Panc1 (cell line): ENCODE measurements around the gene SPANXB1. TPM values are rescaled to one million over a fixed set of nuclear protein-coding genes. Genes with fewer than 3 reads are reported as not detected.
"Not testable (repeated sequence)": the region's sequence is repeated elsewhere in the genome, so short reads cannot be mapped to it uniquely, and the experiment has no call there.

Experiments
- ATAC-seq: fragments of 200-7000 bp; cut with Tn5 transposase; 2 replicates; pipeline ENCODE4 v1.9.1; 2020; ENCODE audit warnings: mild to moderate bottlenecking, moderate library complexity
- Bru-seq: library from RNA; stranded (reverse); fragments of 400-500 nt; gene quantifications from one replicate; lab custom pipeline; 2021; lab: Mats Ljungman, UMichigan
- BruChase-seq, 2 experiments: library from RNA; stranded (reverse); fragments of 400-500 nt; gene quantifications; one replicate each; lab custom pipeline; 2021; lab: Mats Ljungman, UMichigan
- BruUV-seq: library from RNA; stranded (reverse); fragments of 400-500 nt; replicated peaks from 2 replicates; lab custom pipeline; 2021; lab: Mats Ljungman, UMichigan
- CTCF ChIA-PET: fragments of 300-600 bp; sonication (Branson Sonifier 250); formaldehyde crosslinking; loops from one replicate; lab custom pipeline; 2022; ENCODE audit warnings: antibody characterized with exemption; lab: Charles Lee
- POLR2A ChIA-PET: fragments of 300-600 bp; sonication (Branson Sonifier 250); formaldehyde crosslinking; loops from one replicate; lab custom pipeline; 2022; ENCODE audit warnings: antibody characterized with exemption; lab: Charles Lee
- DNase-seq: peaks from one replicate; pipeline ENCODE4 v3.0.0-alpha.2; 2010; ENCODE audit warnings: low read depth, low spot score
- H3K27ac ChIP-seq: 2 replicates; pipeline ENCODE4 v1.5.1; 2011; ENCODE audit warnings: mild to moderate bottlenecking, low read length, inconsistent platforms
- H3K27me3 ChIP-seq: fragments of 200-500 bp; sonication (Bioruptor generic); 2 replicates; pipeline ENCODE4 v1.6.0; 2014; ENCODE audit warnings: low read length, inconsistent platforms; ENCODE audit not compliant: control insufficient read depth, insufficient read depth
- H3K36me3 ChIP-seq: fragments of 200-500 bp; sonication (Bioruptor generic); 2 replicates; pipeline ENCODE4 v1.5.1; 2014; ENCODE audit warnings: inconsistent platforms, mild to moderate bottlenecking, low read length, moderate library complexity; ENCODE audit not compliant: control insufficient read depth, insufficient read depth
- H3K4me1 ChIP-seq: 2 replicates; pipeline ENCODE4 v1.5.1; 2011; ENCODE audit warnings: inconsistent platforms, mild to moderate bottlenecking, low read length, moderate library complexity; ENCODE audit not compliant: control insufficient read depth, insufficient read depth
- H3K4me3 ChIP-seq, 2 experiments: 2 replicates each; pipeline ENCODE4 v1.5.1; 2011 to 2012; ENCODE audit warnings: low read depth in 2 of 2, low read length in 2 of 2, mild to moderate bottlenecking in 2 of 2, inconsistent platforms in 1 of 2, moderate library complexity in 1 of 2
- H3K9me3 ChIP-seq: fragments of 200-500 bp; sonication (Bioruptor generic); 2 replicates; pipeline ENCODE4 v1.5.1; 2014; ENCODE audit warnings: low read depth, mild to moderate bottlenecking, inconsistent platforms, low read length, moderate library complexity; ENCODE audit not compliant: control insufficient read depth, insufficient read depth
- POLR2AphosphoS5 ChIP-seq: IDR thresholded peaks from 2 replicates; pipeline ENCODE4 v1.6.1; 2012; ENCODE audit warnings: mild to moderate bottlenecking, low read depth, low read length, moderate library complexity
- REST ChIP-seq, 2 experiments: IDR thresholded peaks; 2 replicates each; pipeline ENCODE4 v1.6.1; 2011 to 2012; ENCODE audit warnings: low read depth in 2 of 2, control low read depth in 1 of 2, low read length in 1 of 2, mild to moderate bottlenecking in 1 of 2, moderate library complexity in 1 of 2; ENCODE audit not compliant: insufficient read depth in 1 of 2
- SIN3A ChIP-seq: IDR thresholded peaks from 2 replicates; pipeline ENCODE4 v1.6.1; 2012; ENCODE audit warnings: low read depth, mild to moderate bottlenecking, low read length, moderate library complexity, borderline replicate concordance; ENCODE audit not compliant: insufficient read depth
- TCF7L2 ChIP-seq: IDR thresholded peaks from 2 replicates; pipeline ENCODE4 v1.6.1; 2011; ENCODE audit warnings: mild to moderate bottlenecking, low read depth, low read length, inconsistent platforms
- in situ Hi-C: cut with HindIII; loops from 2 replicates; pipeline ENCODE4 v1.10.0; 2016; ENCODE audit warnings: low sequenced_read_pairs, low pct_unique_long_range_greater_than_20kb
- intact Hi-C: fragments of 100-400 bp; cut with micrococcal nuclease; formaldehyde crosslinking; loops from one replicate; pipeline ENCODE4 v1.10.0; 2022; ENCODE audit not compliant: unreplicated experiment
- long read RNA-seq: library from polyadenylated mRNA; unstranded; transcript quantifications from one replicate; pipeline ENCODE4 v2.0.0, GENCODE V29; 2021; ENCODE audit not compliant: unreplicated experiment
- polyA plus RNA-seq: library from polyadenylated mRNA; unstranded; fragments of >200 nt; gene quantifications from one replicate; pipeline ENCODE4 v1.2.1, GENCODE V29; 2012; ENCODE audit warnings: missing spikeins; ENCODE audit not compliant: insufficient read length
- total RNA-seq: library from RNA; stranded (reverse); gene quantifications from one replicate; pipeline ENCODE4 v1.2.1, GENCODE V29; 2021; ENCODE audit not compliant: unreplicated experiment
- TF ChIP-seq, protein P1 (sequence below): fragments of 450-650 bp; IDR thresholded peaks from 2 replicates; pipeline ENCODE4 v1.5.1; 2017; ENCODE audit warnings: mild to moderate bottlenecking

SPANXB1 gene
- not detected for total RNA-seq
- not detected for polyA plus RNA-seq
- not detected for Bru-seq, nascent RNA
- BruChase-seq, experiment 1, labeled RNA remaining after a 2-hour chase, result not detected
- BruChase-seq, experiment 2, labeled RNA remaining after a 6-hour chase, result not detected
- long read RNA-seq, result 0 reads

DNA sequence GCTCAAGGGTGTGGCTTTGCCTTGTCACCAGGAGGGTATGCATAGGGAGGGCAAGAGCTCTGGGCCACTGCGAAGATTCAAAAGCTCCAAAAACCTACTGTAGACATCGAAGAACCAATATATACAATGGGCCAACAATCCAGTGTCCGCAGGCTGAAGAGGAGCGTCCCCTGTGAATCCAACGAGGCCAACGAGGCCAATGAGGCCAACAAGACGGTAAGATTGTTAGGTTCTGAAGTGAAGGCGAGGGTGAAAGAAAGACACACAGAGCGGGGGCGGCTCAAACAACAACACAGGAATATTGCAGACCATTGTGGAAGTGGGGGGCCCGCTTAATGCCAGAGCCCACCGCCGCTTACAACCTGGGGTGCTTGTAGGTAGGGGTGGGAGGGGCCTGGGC is at the start of gene SPANXB1:
SPANXB1 (plus strand) TSS at position 27 of the 400 bp plus-strand sequence; CDS start at position 127, 100 bp downstream.
- CTCF ChIA-PET, intact Hi-C loops, H3K9me3 ChIP-seq, ATAC-seq, H3K27me3 ChIP-seq, H3K27ac ChIP-seq, H3K36me3 ChIP-seq, DNase-seq, H3K4me3 ChIP-seq, BruUV-seq, H3K4me1 ChIP-seq, POLR2A ChIA-PET, in situ Hi-C loops: not testable (repeated sequence)

DNA sequence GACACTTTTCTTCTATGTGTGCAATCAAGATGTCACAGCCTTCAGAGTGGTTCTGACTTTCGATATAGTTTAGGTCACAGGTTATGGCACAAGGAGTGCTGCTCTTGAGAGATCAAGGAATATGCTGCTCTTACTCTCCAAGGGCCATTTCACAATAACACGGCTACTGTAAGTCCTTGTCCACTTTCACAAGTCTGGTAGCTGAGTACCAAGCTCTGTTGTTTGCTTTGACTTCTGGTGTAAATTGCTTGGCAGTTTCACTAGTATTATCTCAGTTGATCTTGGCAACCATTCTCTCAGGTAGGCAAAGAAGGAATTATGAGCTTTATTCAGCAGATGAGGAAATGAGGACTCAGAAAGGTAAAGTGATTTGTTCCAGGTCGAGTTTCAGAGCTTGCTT is 35.4 kb upstream of the SPANXB1 start:
- Histone ChIP-seq H3K36me3 (no peaks in the 10 kb centered on the region), H3K27ac (no peak overlapping the region), H3K9me3 (no peaks in the 10 kb centered on the region), H3K4me1 (no peaks in the 10 kb centered on the region), H3K4me3 (no peak overlapping the region), H3K27me3 (no peaks in the 10 kb centered on the region)
- ChIA-PET CTCF (no interaction called here), POLR2A (no interaction called here)
- intact Hi-C loops (no loop called here), in situ Hi-C loops (no loop called here)
- DNase-seq (no peak), ATAC-seq (no peak)
- BruUV-seq, result no TSS peak
- TF ChIP-seq, protein P1, sequence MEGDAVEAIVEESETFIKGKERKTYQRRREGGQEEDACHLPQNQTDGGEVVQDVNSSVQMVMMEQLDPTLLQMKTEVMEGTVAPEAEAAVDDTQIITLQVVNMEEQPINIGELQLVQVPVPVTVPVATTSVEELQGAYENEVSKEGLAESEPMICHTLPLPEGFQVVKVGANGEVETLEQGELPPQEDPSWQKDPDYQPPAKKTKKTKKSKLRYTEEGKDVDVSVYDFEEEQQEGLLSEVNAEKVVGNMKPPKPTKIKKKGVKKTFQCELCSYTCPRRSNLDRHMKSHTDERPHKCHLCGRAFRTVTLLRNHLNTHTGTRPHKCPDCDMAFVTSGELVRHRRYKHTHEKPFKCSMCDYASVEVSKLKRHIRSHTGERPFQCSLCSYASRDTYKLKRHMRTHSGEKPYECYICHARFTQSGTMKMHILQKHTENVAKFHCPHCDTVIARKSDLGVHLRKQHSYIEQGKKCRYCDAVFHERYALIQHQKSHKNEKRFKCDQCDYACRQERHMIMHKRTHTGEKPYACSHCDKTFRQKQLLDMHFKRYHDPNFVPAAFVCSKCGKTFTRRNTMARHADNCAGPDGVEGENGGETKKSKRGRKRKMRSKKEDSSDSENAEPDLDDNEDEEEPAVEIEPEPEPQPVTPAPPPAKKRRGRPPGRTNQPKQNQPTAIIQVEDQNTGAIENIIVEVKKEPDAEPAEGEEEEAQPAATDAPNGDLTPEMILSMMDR, result no peak
- TF ChIP-seq TCF7L2, result no peak

DNA sequence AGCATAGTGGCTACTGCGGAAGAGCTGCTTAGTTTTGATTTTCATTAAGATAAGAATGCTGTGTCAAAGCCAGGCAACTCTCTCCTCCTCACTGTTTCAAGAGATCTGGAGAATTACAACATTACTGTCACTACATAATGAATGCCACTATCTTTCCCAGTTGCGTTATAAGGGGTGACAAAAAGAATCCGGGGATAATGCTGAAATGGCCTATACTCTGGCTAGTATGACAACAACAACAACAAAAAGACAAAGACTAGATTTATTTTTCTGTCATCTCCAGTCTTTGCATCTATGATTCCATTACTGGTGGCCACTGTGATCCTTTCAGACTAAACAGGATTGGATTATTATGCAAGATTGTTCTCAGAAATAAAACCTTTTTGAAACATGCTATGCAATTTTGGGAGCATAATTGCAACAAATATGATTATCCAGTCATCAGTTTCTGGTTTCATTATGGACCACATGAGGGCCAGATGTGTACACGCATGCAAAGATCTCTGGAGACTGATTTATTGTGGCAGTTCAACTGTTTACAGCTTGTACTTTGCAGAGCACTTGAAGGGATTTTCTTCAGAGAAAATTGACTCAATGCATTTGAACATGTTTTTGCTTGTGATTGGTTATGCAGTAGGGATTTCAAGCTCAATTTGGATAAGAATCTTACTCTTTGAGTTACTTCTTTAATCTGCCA is 31.1 kb upstream of the SPANXB1 start:
- POLR2A ChIA-PET, result no interaction called here
- BruUV-seq, result no TSS peak
- Histone ChIP-seq H3K4me3 (no peak overlapping the region), H3K27ac (no peak overlapping the region), H3K4me1 (no peaks in the 10 kb centered on the region), H3K9me3 (no peaks in the 10 kb centered on the region), H3K36me3 (no peaks in the 10 kb centered on the region), H3K27me3 (no peaks in the 10 kb centered on the region)
- CTCF ChIA-PET, result no interaction called here
- ATAC-seq (no peak), DNase-seq (no peak)
- in situ Hi-C loops (no loop called here), intact Hi-C loops (no loop called here)
- TF ChIP-seq, protein P1, result no peak
- TF ChIP-seq TCF7L2, result no peak
- no peak for TF ChIP-seq SIN3A
- no peak for TF ChIP-seq POLR2AphosphoS5
- TF ChIP-seq REST (IDR thresholded peaks at IDR 0.05; ENCODE audit: insufficient read depth in 1 of 2, low read depth in 2 of 2, low read length in 1 of 2), result no peak
